Body of pancreas (tissue), 4 donors: Measurements from ENCODE around the gene RNF8. TPM values are rescaled to one million over a fixed set of nuclear protein-coding genes. Genes with fewer than 3 reads are reported as not detected.
"Not testable (repeated sequence)": the region's sequence is repeated elsewhere in the genome, so short reads cannot be mapped to it uniquely, and the experiment has no call there.

Experiments used
- ATAC-seq: fragments of 150-250 bp; one replicate; pipeline ENCODE4 v1.9.1; 2016
- DNase-seq, 4 donors: peaks; one replicate each; pipeline ENCODE4 v3.0.0-alpha.2; 2019
- H3K27ac ChIP-seq, 4 donors: fragments of 200-600 bp; sonication (generic); 1 replicate in 3 of 4; 2 replicates in 1 of 4; pipeline versions ENCODE4 v1.5.1 to v1.6.1; 2016 to 2019; ENCODE audit warnings: mild to moderate bottlenecking in 1 of 4, mixed read lengths in 1 of 4, moderate library complexity in 1 of 4
- H3K27me3 ChIP-seq, 2 donors: fragments of 200-600 bp; sonication (generic); one replicate each; pipeline ENCODE4 v1.6.0; 2016; ENCODE audit warnings: mild to moderate bottlenecking in 1 of 2
- H3K36me3 ChIP-seq, 2 donors: fragments of 200-600 bp; sonication (generic); replicated peaks in 1 of 2; 2 replicates each; pipeline ENCODE4 v1.5.1; 2016; ENCODE audit warnings: low read depth in 2 of 2; ENCODE audit not compliant: insufficient read depth in 1 of 2
- H3K4me1 ChIP-seq: fragments of 200-600 bp; sonication (generic); one replicate; pipeline ENCODE4 v1.6.0; 2016
- H3K4me3 ChIP-seq, 2 donors: fragments of 200-600 bp; sonication (generic); 1 replicate in 1 of 2; 2 replicates in 1 of 2; pipeline ENCODE4 v1.5.1; 2016 to 2019
- H3K9me3 ChIP-seq, 3 donors: fragments of 200-600 bp; sonication (generic); 1 replicate in 2 of 3; 2 replicates in 1 of 3; pipeline ENCODE4 v1.5.1; 2016
- POLR2A ChIP-seq, 3 donors: fragments of 450-650 bp; IDR thresholded peaks; one replicate each; pipeline ENCODE4 v1.6.1; 2016; ENCODE audit warnings: antibody characterized with exemption in 3 of 3, mild to moderate bottlenecking in 2 of 3
- WGBS, 2 donors: methylation state at CpG; one replicate each; pipeline ENCODE4 v1.1.5; 2017; 5-methylcytosine and 5-hydroxymethylcytosine counted together
- intact Hi-C: fragments of 100-400 bp; cut with DNase I; formaldehyde crosslinking; loops from one replicate; pipeline ENCODE4 v1.15.1; 2023
- total RNA-seq, 2 donors: library from RNA; depleted of rRNA; stranded (reverse); fragments of >200 nt; gene quantifications; one replicate each; pipeline ENCODE4 v1.1.0, GENCODE V29; 2016
- TF ChIP-seq, protein P1 (sequence below), 7 experiments: fragments of 450-650 bp in 4 of 7; fragments of 200-600 bp in 3 of 7; sonication (generic) in 3 of 7; IDR thresholded peaks; one replicate each; pipeline ENCODE4 v1.5.1; 2016 to 2019; ENCODE audit warnings: antibody characterized with exemption in 7 of 7

RNF8 gene, protein sequence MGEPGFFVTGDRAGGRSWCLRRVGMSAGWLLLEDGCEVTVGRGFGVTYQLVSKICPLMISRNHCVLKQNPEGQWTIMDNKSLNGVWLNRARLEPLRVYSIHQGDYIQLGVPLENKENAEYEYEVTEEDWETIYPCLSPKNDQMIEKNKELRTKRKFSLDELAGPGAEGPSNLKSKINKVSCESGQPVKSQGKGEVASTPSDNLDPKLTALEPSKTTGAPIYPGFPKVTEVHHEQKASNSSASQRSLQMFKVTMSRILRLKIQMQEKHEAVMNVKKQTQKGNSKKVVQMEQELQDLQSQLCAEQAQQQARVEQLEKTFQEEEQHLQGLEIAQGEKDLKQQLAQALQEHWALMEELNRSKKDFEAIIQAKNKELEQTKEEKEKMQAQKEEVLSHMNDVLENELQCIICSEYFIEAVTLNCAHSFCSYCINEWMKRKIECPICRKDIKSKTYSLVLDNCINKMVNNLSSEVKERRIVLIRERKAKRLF
- 10 to 100 TPM in 1 of 2 donors, 1 to 10 TPM in 1; 6.0 to 15.5 TPM for total RNA-seq

DNA sequence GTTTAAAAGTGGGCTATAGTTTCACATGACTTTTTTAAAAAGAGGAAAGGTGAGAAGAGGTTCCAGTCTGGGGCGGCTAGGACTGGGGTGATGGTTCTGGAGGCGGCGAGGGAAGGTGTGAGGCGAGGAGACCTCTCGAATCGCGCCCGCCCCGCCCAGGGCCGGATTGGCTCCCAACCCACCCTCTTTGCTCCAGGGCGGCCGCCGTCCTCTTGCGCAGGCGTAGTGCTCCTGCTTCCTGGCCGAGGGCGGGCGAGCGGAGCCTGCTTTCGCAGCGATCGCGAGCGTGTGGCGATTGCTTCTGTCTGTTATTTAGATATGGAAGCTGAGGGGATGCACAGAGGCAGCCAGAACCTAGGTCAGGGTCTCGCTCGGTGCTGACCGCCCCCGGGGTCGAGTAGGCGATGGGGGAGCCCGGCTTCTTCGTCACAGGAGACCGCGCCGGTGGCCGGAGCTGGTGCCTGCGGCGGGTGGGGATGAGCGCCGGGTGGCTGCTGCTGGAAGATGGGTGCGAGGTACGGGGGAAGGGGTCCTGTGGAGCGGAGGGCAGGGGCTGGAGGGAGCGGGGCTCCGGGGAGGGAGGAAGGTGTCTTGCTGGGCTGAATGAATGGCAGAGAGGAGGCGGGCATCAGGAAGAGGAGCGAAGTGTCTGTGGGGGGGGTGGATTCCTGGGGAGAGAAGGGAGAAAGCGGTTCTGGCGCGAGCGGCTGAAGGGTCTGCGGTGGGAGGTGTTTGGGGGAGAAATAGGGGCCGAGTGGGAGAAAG is at the start of gene RNF8:
TSS of gene RNF8 (plus strand) at position 223 of the 765 bp plus-strand sequence. CDS start at position 405, 182 bp downstream.
- 1% methylated on average over 28 to 54 of the region's 54 CpGs for WGBS, 2 donors
- Histone ChIP-seq H3K4me1 (peaks cover 10% of the 10 kb centered on the region), H3K9me3 (no peaks in the 10 kb centered on the region), H3K27me3 (no peaks in the 10 kb centered on the region), H3K27ac (peak within 1 kb of the TSS in 3 of 4 donors; percentile 33 to 52 (median 35)), H3K4me3 (peak within 1 kb of the TSS; percentile 78 to 97), H3K36me3 (no peaks in the 10 kb centered on the region)
- intact Hi-C loops, result no loop called here
- ATAC-seq (peak; percentile 99), DNase-seq (peak; percentile 90 to 96 (median 93))
- TF ChIP-seq, protein P1, sequence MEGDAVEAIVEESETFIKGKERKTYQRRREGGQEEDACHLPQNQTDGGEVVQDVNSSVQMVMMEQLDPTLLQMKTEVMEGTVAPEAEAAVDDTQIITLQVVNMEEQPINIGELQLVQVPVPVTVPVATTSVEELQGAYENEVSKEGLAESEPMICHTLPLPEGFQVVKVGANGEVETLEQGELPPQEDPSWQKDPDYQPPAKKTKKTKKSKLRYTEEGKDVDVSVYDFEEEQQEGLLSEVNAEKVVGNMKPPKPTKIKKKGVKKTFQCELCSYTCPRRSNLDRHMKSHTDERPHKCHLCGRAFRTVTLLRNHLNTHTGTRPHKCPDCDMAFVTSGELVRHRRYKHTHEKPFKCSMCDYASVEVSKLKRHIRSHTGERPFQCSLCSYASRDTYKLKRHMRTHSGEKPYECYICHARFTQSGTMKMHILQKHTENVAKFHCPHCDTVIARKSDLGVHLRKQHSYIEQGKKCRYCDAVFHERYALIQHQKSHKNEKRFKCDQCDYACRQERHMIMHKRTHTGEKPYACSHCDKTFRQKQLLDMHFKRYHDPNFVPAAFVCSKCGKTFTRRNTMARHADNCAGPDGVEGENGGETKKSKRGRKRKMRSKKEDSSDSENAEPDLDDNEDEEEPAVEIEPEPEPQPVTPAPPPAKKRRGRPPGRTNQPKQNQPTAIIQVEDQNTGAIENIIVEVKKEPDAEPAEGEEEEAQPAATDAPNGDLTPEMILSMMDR (IDR thresholded peaks at IDR 0.05), result peak in 1 of 7 experiments; percentile 5
- peak; percentile 9 to 67 (median 66) for TF ChIP-seq POLR2A (IDR thresholded peaks at IDR 0.05)

GRCh38 chr6:37304766-37305165 is 49.0 kb upstream of the RNF8 start:
- no peaks in the 10 kb centered on the region for H3K27me3 ChIP-seq
- H3K4me1 ChIP-seq, result no peaks in the 10 kb centered on the region
- no peaks in the 10 kb centered on the region for H3K36me3 ChIP-seq
- 95 to 96% methylated on average over 7 of the region's 7 CpGs for WGBS, 2 donors
- H3K27ac ChIP-seq, result no peak overlapping the region
- TF ChIP-seq, protein P1 (IDR thresholded peaks at IDR 0.05), result no peak
- TF ChIP-seq POLR2A (IDR thresholded peaks at IDR 0.05), result no peak
- ATAC-seq (no peak), DNase-seq (no peak)
- H3K4me3 ChIP-seq, result no peak overlapping the region
- no peaks in the 10 kb centered on the region for H3K9me3 ChIP-seq
- intact Hi-C loops, result no loop called here

- Histone ChIP-seq H3K4me3 (no peak overlapping the region), H3K27ac (no peak overlapping the region), H3K9me3 (no peaks in the 10 kb centered on the region), H3K36me3 (no peaks in the 10 kb centered on the region), H3K27me3 (no peaks in the 10 kb centered on the region), H3K4me1 (no peaks in the 10 kb centered on the region)
- ATAC-seq, result no peak
- DNase-seq, result no peak
- 95 to 96% methylated on average over 2 to 4 of the region's 4 CpGs for WGBS, 2 donors
- intact Hi-C loops, result no loop called here
- TF ChIP-seq POLR2A (IDR thresholded peaks at IDR 0.05), result no peak
- TF ChIP-seq, protein P1 (IDR thresholded peaks at IDR 0.05), result no peak
Observed at GRCh38 chr6:37305841-37306425, 47.9 kb upstream of the RNF8 start.

DNA sequence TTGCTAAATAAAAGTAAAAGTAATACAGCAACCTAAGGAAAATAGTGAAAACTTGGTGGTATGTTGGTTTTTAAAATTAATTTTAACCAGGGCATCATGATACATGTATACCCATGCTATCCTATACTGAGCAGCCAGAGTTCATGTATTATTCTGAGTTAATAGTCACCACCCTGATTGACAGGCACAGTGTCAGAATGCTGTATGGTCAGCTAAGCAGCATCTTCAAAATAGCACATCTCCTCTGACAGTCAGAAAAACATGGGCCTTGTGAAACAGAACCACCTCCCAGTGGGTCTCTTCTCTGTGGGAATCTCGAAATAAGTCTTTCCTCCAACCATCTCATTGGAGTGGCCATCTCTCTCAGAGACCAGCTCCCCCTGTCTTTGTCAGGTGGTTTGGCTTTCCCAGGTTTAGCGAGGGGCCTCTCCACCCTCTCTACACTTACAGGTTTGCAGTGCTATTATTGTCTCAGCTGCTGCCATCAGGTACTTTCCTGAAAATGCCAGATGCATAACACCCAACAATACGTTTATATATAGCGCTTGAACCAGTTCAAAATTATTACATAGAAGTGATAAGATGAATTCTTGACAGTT is 47.1 kb upstream of the RNF8 start:
- H3K27ac ChIP-seq, result no peak overlapping the region
- no peaks in the 10 kb centered on the region for H3K36me3 ChIP-seq
- no peak for TF ChIP-seq POLR2A (IDR thresholded peaks at IDR 0.05)
- TF ChIP-seq, protein P1 (IDR thresholded peaks at IDR 0.05), result no peak
- no peak overlapping the region for H3K4me3 ChIP-seq
- no peaks in the 10 kb centered on the region for H3K4me1 ChIP-seq
- WGBS, 2 donors, result 84 to 88% methylated on average over 4 of the region's 4 CpGs
- intact Hi-C loops, result no loop called here
- ATAC-seq (no peak), DNase-seq (no peak)
- H3K27me3 ChIP-seq, result no peaks in the 10 kb centered on the region
- H3K9me3 ChIP-seq, result no peaks in the 10 kb centered on the region

- H3K4me3 ChIP-seq, H3K27me3 ChIP-seq, H3K9me3 ChIP-seq, H3K4me1 ChIP-seq, intact Hi-C loops, H3K36me3 ChIP-seq, H3K27ac ChIP-seq, ATAC-seq, DNase-seq: not testable (repeated sequence)
- 85 to 90% methylated on average over 10 of the region's 10 CpGs for WGBS, 2 donors
Observed at GRCh38 chr6:37307484-37307883, 46.3 kb upstream of the RNF8 start.
